Hepatocyte (in vitro differentiated cells): ENCODE results near the gene CDK6. TPM values are rescaled to one million over a fixed set of nuclear protein-coding genes. Genes with fewer than 3 reads are reported as not detected.

ENCODE experiments used
- DNase-seq: peaks from one replicate; pipeline ENCODE4 v3.0.0-alpha.2; 2016; ENCODE audit warnings: low spot score
- H2AFZ ChIP-seq: fragments of 200-600 bp; sonication (generic); 2 replicates; pipeline ENCODE4 v1.6.0; 2016; ENCODE audit warnings: antibody characterized with exemption, mild to moderate bottlenecking
- H3K27ac ChIP-seq: fragments of 200-600 bp; sonication (generic); 2 replicates; pipeline ENCODE4 v1.5.1; 2016; ENCODE audit warnings: mild to moderate bottlenecking
- H3K27me3 ChIP-seq: fragments of 200-600 bp; sonication (generic); 2 replicates; pipeline ENCODE4 v1.6.1; 2016
- H3K36me3 ChIP-seq: fragments of 200-600 bp; sonication (generic); replicated peaks from 2 replicates; pipeline ENCODE4 v1.5.1; 2016; ENCODE audit warnings: low read depth; ENCODE audit not compliant: insufficient read depth
- H3K4me1 ChIP-seq: fragments of 200-600 bp; sonication (generic); 2 replicates; pipeline ENCODE4 v1.5.1; 2016; ENCODE audit warnings: mild to moderate bottlenecking, moderate library complexity; ENCODE audit not compliant: insufficient read depth
- H3K4me2 ChIP-seq: fragments of 200-600 bp; sonication (generic); 2 replicates; pipeline ENCODE4 v1.6.0; 2016
- H3K4me3 ChIP-seq: fragments of 200-600 bp; sonication (generic); 2 replicates; pipeline ENCODE4 v1.5.1; 2016; ENCODE audit warnings: mild to moderate bottlenecking
- H3K79me2 ChIP-seq: fragments of 200-600 bp; sonication (generic); 2 replicates; pipeline ENCODE4 v1.6.0; 2017; ENCODE audit warnings: mild to moderate bottlenecking
- H3K9me2 ChIP-seq: fragments of 200-600 bp; sonication (generic); replicated peaks from 2 replicates; pipeline ENCODE4 v1.6.0; 2017; ENCODE audit warnings: mild to moderate bottlenecking; ENCODE audit not compliant: insufficient read depth
- H3K9me3 ChIP-seq: fragments of 200-600 bp; sonication (generic); 2 replicates; pipeline ENCODE4 v1.5.1; 2016; ENCODE audit warnings: low read depth, mild to moderate bottlenecking
- H4K20me1 ChIP-seq: fragments of 200-600 bp; sonication (generic); 2 replicates; pipeline ENCODE4 v1.6.0; 2016; ENCODE audit warnings: mild to moderate bottlenecking; ENCODE audit not compliant: insufficient read depth, poor library complexity, severe bottlenecking
- EZH2 ChIP-seq: fragments of 200-600 bp; sonication (generic); IDR thresholded peaks from 2 replicates; pipeline ENCODE4 v1.6.1; 2016; ENCODE audit warnings: antibody characterized with exemption, mild to moderate bottlenecking, borderline replicate concordance
- EZH2phosphoT487 ChIP-seq: fragments of 200-600 bp; sonication (generic); IDR thresholded peaks from one replicate; pipeline ENCODE4 v1.6.1; 2018; ENCODE audit warnings: antibody characterized with exemption, mild to moderate bottlenecking, low read depth, moderate library complexity; ENCODE audit not compliant: unreplicated experiment, severe bottlenecking
- WGBS: methylation state at CpG from one replicate; pipeline ENCODE4 v1.1.6; 2016; ENCODE audit warnings: low lambda C conversion rate; ENCODE audit errors: missing lambda C conversion rate; 5-methylcytosine and 5-hydroxymethylcytosine counted together
- polyA plus RNA-seq: library from polyadenylated mRNA; unstranded; fragments of >200 nt; fragmentation: Nextera tagmentation; extraction: Ambion mirVana; gene quantifications from 2 replicates; pipeline ENCODE4 v1.2.1, GENCODE V29; 2016
- total RNA-seq: library from RNA; depleted of rRNA; stranded (reverse); fragments of >200 nt; gene quantifications from 2 replicates; pipeline ENCODE4 v1.2.3, GENCODE V29; 2014
- TF ChIP-seq, protein P1 (sequence below): fragments of 200-600 bp; sonication (generic); IDR thresholded peaks from 2 replicates; pipeline ENCODE4 v1.5.1; 2016; ENCODE audit warnings: antibody characterized with exemption, mild to moderate bottlenecking; ENCODE audit not compliant: poor library complexity

The CDK6 gene
- total and polyA plus RNA-seq, 2 experiments from 2014 or later, result 18.7 to 64.5 TPM

DNA sequence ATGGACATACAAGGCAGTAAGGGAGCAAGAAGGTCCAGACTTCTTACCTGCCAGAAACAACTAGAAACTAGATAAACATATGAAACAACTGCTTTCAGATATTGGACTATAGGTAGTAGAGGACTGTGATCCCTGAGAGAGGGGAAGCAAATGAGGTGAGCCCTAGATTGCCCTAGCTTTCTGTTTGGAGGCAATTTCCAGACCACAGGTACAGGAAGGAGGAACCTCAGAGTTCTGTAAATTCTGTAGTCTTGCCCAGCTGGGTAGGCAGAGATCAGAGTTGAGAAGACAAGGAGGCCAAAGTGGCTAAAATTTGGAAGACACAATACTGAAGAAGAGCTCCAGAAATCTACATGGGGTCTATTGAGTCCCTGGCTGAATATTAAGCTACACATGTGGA lies 21.0 kb downstream of the CDK6 start:
- Histone ChIP-seq H3K9me2 (no peaks in the 10 kb centered on the region), H3K4me2 (no peak overlapping the region), H3K9me3 (peaks cover 13% of the 10 kb centered on the region), H3K27ac (no peak overlapping the region), H3K79me2 (peaks cover 100% of the 10 kb centered on the region), H3K4me3 (no peak overlapping the region), H2AFZ (no peak overlapping the region), H3K27me3 (no peaks in the 10 kb centered on the region), H3K36me3 (no peaks in the 10 kb centered on the region), H3K4me1 (no peaks in the 10 kb centered on the region), H4K20me1 (peaks cover 7% of the 10 kb centered on the region)
- TF ChIP-seq, protein P1, sequence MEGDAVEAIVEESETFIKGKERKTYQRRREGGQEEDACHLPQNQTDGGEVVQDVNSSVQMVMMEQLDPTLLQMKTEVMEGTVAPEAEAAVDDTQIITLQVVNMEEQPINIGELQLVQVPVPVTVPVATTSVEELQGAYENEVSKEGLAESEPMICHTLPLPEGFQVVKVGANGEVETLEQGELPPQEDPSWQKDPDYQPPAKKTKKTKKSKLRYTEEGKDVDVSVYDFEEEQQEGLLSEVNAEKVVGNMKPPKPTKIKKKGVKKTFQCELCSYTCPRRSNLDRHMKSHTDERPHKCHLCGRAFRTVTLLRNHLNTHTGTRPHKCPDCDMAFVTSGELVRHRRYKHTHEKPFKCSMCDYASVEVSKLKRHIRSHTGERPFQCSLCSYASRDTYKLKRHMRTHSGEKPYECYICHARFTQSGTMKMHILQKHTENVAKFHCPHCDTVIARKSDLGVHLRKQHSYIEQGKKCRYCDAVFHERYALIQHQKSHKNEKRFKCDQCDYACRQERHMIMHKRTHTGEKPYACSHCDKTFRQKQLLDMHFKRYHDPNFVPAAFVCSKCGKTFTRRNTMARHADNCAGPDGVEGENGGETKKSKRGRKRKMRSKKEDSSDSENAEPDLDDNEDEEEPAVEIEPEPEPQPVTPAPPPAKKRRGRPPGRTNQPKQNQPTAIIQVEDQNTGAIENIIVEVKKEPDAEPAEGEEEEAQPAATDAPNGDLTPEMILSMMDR, result no peak
- TF ChIP-seq EZH2 (no peak), EZH2phosphoT487 (no peak)
- DNase-seq, result no peak

DNA sequence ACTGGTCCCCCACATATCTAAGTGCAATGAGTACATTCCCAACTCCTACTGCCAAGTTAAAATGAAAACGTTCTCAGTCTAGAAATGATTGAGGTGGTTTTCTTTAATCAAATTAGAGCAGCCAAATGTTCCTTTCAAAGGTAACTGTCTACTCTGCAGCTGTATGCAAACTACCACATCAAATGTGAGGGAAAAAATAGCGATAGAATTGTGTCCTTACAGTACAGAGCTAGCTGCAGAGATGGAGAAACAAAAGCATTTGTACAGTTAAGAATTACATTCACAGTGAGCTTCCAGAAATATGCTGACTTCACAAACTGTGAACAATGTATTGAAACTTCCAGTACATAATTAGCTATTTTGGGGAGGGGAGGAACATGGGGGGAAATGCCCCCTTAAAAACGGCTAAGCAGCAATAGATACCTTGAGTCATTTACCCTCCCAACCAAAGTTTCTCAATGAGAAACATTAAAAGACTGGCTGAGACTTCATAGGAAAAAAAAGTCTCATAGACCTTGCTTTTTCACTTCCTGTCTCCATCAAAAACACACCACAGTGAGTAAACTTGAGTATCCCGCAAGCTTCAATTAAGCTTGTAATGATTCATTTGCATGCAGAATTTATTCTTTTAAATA lies 22.9 kb downstream of the CDK6 start:
- Histone ChIP-seq H4K20me1 (peaks cover 7% of the 10 kb centered on the region), H2AFZ (no peak overlapping the region), H3K27ac (no peak overlapping the region), H3K36me3 (no peaks in the 10 kb centered on the region), H3K79me2 (peaks cover 96% of the 10 kb centered on the region), H3K9me2 (no peaks in the 10 kb centered on the region), H3K4me3 (no peak overlapping the region), H3K27me3 (no peaks in the 10 kb centered on the region), H3K9me3 (peaks cover 13% of the 10 kb centered on the region), H3K4me1 (peaks cover 11% of the 10 kb centered on the region), H3K4me2 (no peak overlapping the region)
- WGBS, result 69% methylated on average over 4 of the region's 4 CpGs
- DNase-seq, result no peak
- TF ChIP-seq, protein P1, result no peak
- no peak for TF ChIP-seq EZH2
- TF ChIP-seq EZH2phosphoT487, result no peak

- TF ChIP-seq EZH2phosphoT487 (no peak), EZH2 (no peak)
- TF ChIP-seq, protein P1, result no peak
- H3K27ac ChIP-seq, result no peak overlapping the region
- H3K4me3 ChIP-seq, result no peak overlapping the region
- no peaks in the 10 kb centered on the region for H4K20me1 ChIP-seq
- H3K27me3 ChIP-seq, result no peaks in the 10 kb centered on the region
- no peaks in the 10 kb centered on the region for H3K9me2 ChIP-seq
- peaks cover 96% of the 10 kb centered on the region for H3K79me2 ChIP-seq
- peaks cover 11% of the 10 kb centered on the region for H3K4me1 ChIP-seq
- no peak overlapping the region for H3K4me2 ChIP-seq
- H3K36me3 ChIP-seq, result no peaks in the 10 kb centered on the region
- H2AFZ ChIP-seq, result no peak overlapping the region
- DNase-seq, result no peak
- 94% methylated on average over 6 of the region's 6 CpGs for WGBS
- H3K9me3 ChIP-seq, result peaks cover 3% of the 10 kb centered on the region
These were observed 25.2 kb downstream of the CDK6 start for GRCh38 chr7:92811158-92811557.
